GM21381 (cell line): ENCODE data around the gene PADI2.

Source experiments
- ATAC-seq: cut with Tn5 transposase; IDR thresholded peaks from one replicate; pipeline ENCODE4 v1.9.1; 2021; ENCODE audit warnings: mild to moderate bottlenecking, moderate library complexity; ENCODE audit not compliant: unreplicated experiment

PADI2 gene

GRCh38 chr1:17140279-17140678 is 21.0 kb upstream of the PADI2 start:
- ATAC-seq: no peak

- no peak for ATAC-seq
These were observed 20.4 kb upstream of the PADI2 start for GRCh38 chr1:17139637-17140036.

GRCh38 chr1:17137441-17137840 is 18.2 kb upstream of the PADI2 start:
- no peak for ATAC-seq

- ATAC-seq: no peak
These were observed 17.7 kb upstream of the PADI2 start for GRCh38 chr1:17136936-17137335.

GRCh38 chr1:17136145-17136544 is 16.9 kb upstream of the PADI2 start:
- no peak for ATAC-seq

GRCh38 chr1:17135530-17135929 is 16.3 kb upstream of the PADI2 start:
- no peak for ATAC-seq

- ATAC-seq: no peak
These were observed 15.5 kb upstream of the PADI2 start for GRCh38 chr1:17134724-17135123.

GRCh38 chr1:17134034-17134433 is 14.8 kb upstream of the PADI2 start:
- no peak for ATAC-seq

- no peak for ATAC-seq
These were observed 10.9 kb upstream of the PADI2 start for GRCh38 chr1:17130138-17130635.

- no peak for ATAC-seq
These were observed 9.1 kb upstream of the PADI2 start for GRCh38 chr1:17128361-17128760.

GRCh38 chr1:17125756-17126237 is 6.5 kb upstream of the PADI2 start:
- no peak for ATAC-seq

GRCh38 chr1:17123196-17124045 is 4.2 kb upstream of the PADI2 start:
- no peak for ATAC-seq

- no peak for ATAC-seq
These were observed 3.4 kb upstream of the PADI2 start for GRCh38 chr1:17122521-17123164.

- no peak for ATAC-seq
These were observed 2.6 kb upstream of the PADI2 start for GRCh38 chr1:17121881-17122280.

GRCh38 chr1:17120962-17121837 is 1.9 kb upstream of the PADI2 start:
- no peak for ATAC-seq

- no peak for ATAC-seq
These were observed 1.2 kb upstream of the PADI2 start for GRCh38 chr1:17120481-17120877.

- no peak for ATAC-seq
These were observed 676 bp upstream of the PADI2 start for GRCh38 chr1:17119773-17120480.

- ATAC-seq: no peak
These were observed 560 bp downstream of the PADI2 start for GRCh38 chr1:17118706-17119075.

GRCh38 chr1:17118268-17118667 is 983 bp downstream of the PADI2 start:
- ATAC-seq: no peak

GRCh38 chr1:17117451-17118265 is 1.6 kb downstream of the PADI2 start:
- no peak for ATAC-seq
